Esophagus muscularis mucosa (tissue), 4 donors: Measurements from ENCODE around the gene LAMA3. TPM values are rescaled to one million over a fixed set of nuclear protein-coding genes. Genes with fewer than 3 reads are reported as not detected.

Experiments
- DNase-seq: peaks from one replicate; pipeline ENCODE4 v3.0.0-alpha.2; 2017; ENCODE audit errors: extremely low spot score
- H3K27ac ChIP-seq, 4 donors: fragments of 200-600 bp; sonication (generic); replicated peaks in 1 of 4; 1 replicate in 3 of 4; 2 replicates in 1 of 4; pipeline ENCODE4 v1.5.1; 2016 to 2019; ENCODE audit warnings: mild to moderate bottlenecking in 1 of 4
- H3K27me3 ChIP-seq, 4 donors: fragments of 200-600 bp; sonication (generic); one replicate each; pipeline versions ENCODE4 v1.5.1 to v1.6.0; 2016 to 2019
- H3K36me3 ChIP-seq, 4 donors: fragments of 200-600 bp; sonication (generic); one replicate each; pipeline ENCODE4 v1.5.1; 2016 to 2019
- H3K4me1 ChIP-seq, 4 donors: fragments of 200-600 bp; sonication (generic); one replicate each; pipeline ENCODE4 v1.5.1; 2016 to 2019
- H3K4me3 ChIP-seq, 4 donors: fragments of 200-600 bp; sonication (generic); 1 replicate in 2 of 4; 2 replicates in 2 of 4; pipeline ENCODE4 v1.5.1; 2016 to 2019; ENCODE audit warnings: mild to moderate bottlenecking in 4 of 4, moderate library complexity in 1 of 4
- H3K9me3 ChIP-seq, 4 donors: fragments of 200-600 bp; sonication (generic); 1 replicate in 3 of 4; 2 replicates in 1 of 4; pipeline ENCODE4 v1.5.1; 2016 to 2019
- EP300 ChIP-seq: sonication (generic); formaldehyde crosslinking; IDR thresholded peaks from one replicate; pipeline ENCODE4 v1.6.1; 2017; ENCODE audit warnings: antibody characterized with exemption
- POLR2A ChIP-seq: fragments of 450-650 bp; IDR thresholded peaks from one replicate; pipeline ENCODE4 v1.6.1; 2017; ENCODE audit warnings: antibody characterized with exemption, moderate library complexity, mild to moderate bottlenecking, low read depth
- POLR2AphosphoS5 ChIP-seq, 2 donors: sonication (generic); formaldehyde crosslinking; IDR thresholded peaks; one replicate each; pipeline ENCODE4 v1.6.1; 2017; ENCODE audit warnings: antibody characterized with exemption in 2 of 2
- WGBS: methylation state at CpG from one replicate; pipeline ENCODE4 v1.1.5; 2018; 5-methylcytosine and 5-hydroxymethylcytosine counted together
- intact Hi-C: fragments of 100-400 bp; cut with DNase I; formaldehyde crosslinking; loops from one replicate; pipeline ENCODE4 v1.15.1; 2023
- total RNA-seq, 4 donors: library from RNA; depleted of rRNA; stranded (reverse); fragments of >200 nt; gene quantifications; one replicate each; pipeline versions ENCODE4 v1.1.0 to v1.2.1, GENCODE V29; 2016
- TF ChIP-seq, protein P1 (sequence below), 3 experiments: fragments of 200-600 bp in 2 of 3; fragments of 450-650 bp in 1 of 3; sonication (generic) in 2 of 3; IDR thresholded peaks; one replicate each; pipeline ENCODE4 v1.5.1; 2017 to 2019; ENCODE audit warnings: antibody characterized with exemption in 3 of 3, mild to moderate bottlenecking in 2 of 3, moderate library complexity in 1 of 3

LAMA3 gene
- total RNA-seq, 4 donors from 2014 or later: 7.5 to 12.9 (median 11.7) TPM

DNA sequence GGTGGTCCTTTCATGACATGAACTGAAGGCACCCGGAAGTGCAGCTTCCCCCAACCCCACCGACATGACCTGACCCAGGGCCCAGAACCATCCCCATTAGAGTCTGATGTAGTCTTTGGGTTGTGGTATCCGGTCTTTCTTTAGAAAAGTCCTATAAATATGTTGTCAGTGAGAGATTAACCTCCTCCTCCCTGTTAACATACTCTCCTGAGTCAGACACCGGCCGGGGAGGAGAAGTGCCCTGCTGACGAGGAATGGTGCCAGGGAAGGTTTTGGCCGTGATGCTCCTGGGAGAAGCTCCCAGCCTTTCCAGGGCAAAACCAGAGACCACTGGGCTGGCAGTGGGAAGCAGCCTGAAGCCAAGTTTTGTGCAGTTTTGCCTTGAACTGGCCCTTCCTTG lies 109.0 kb downstream of the LAMA3 start:
- no peak overlapping the region for H3K27ac ChIP-seq
- H3K4me3 ChIP-seq: no peak overlapping the region
- peak; percentile 87 for DNase-seq
- TF ChIP-seq, protein P1, sequence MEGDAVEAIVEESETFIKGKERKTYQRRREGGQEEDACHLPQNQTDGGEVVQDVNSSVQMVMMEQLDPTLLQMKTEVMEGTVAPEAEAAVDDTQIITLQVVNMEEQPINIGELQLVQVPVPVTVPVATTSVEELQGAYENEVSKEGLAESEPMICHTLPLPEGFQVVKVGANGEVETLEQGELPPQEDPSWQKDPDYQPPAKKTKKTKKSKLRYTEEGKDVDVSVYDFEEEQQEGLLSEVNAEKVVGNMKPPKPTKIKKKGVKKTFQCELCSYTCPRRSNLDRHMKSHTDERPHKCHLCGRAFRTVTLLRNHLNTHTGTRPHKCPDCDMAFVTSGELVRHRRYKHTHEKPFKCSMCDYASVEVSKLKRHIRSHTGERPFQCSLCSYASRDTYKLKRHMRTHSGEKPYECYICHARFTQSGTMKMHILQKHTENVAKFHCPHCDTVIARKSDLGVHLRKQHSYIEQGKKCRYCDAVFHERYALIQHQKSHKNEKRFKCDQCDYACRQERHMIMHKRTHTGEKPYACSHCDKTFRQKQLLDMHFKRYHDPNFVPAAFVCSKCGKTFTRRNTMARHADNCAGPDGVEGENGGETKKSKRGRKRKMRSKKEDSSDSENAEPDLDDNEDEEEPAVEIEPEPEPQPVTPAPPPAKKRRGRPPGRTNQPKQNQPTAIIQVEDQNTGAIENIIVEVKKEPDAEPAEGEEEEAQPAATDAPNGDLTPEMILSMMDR (IDR thresholded peaks at IDR 0.05): no peak
- TF ChIP-seq POLR2A (no peak), EP300 (no peak), POLR2AphosphoS5 (IDR thresholded peaks at IDR 0.05) (no peak)
- intact Hi-C loops: no loop called here
- H3K36me3 ChIP-seq: peaks cover 0 to 14% (median 0%) of the 10 kb centered on the region in 4 donors
- no peaks in the 10 kb centered on the region for H3K27me3 ChIP-seq
- WGBS: 67% methylated on average over 7 of the region's 7 CpGs
- no peaks in the 10 kb centered on the region for H3K9me3 ChIP-seq
- H3K4me1 ChIP-seq: no peaks in the 10 kb centered on the region

DNA sequence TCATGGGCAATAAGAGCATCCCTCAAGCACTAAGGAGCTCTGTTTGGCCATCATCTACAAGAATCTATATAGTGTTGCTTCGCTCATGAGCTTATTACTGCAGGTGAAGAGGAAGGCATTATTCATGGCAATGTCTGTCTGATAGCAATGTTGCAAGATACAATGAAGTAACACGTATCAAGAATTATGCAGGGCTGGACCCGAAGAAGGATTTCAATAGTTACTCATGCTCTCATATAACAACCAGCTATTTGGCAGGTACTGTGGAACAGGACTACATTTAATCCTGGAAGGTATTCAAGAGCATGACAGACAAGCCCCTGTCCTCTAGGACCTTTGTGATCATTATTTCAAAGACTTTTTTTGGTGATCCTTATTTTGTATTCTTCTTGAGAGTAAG lies 109.6 kb downstream of the LAMA3 start:
- Histone ChIP-seq H3K4me3 (no peak overlapping the region), H3K36me3 (peaks cover 0 to 10% (median 0%) of the 10 kb centered on the region in 4 donors), H3K9me3 (no peaks in the 10 kb centered on the region), H3K27me3 (no peaks in the 10 kb centered on the region), H3K27ac (no peak overlapping the region), H3K4me1 (no peaks in the 10 kb centered on the region)
- WGBS: 61% methylated on average over 3 of the region's 3 CpGs
- no peak for DNase-seq
- intact Hi-C loops: no loop called here
- TF ChIP-seq EP300 (no peak), POLR2AphosphoS5 (IDR thresholded peaks at IDR 0.05) (no peak), POLR2A (no peak)
- TF ChIP-seq, protein P1 (IDR thresholded peaks at IDR 0.05): no peak

DNA sequence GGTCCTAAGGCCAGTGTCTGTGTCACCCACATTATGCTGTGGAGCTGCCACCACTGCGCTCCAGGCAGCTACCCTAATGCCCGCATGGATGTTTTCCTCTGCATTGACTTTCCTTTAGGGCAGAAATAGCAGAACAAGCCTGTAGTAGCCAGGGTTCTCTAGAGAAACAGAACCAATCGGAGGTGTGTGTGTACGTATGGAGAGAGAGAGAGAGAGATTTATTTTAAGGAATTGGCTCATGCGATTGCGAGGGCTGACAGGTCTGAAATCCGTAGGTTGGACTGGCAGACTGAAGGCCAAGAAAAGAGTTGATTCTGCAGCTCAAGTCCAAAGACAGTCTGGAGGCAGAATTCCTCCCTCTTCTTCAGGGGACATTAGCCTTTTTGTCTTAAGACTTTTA lies 110.3 kb downstream of the LAMA3 start:
- WGBS: 95% methylated on average over 7 of the region's 7 CpGs
- Histone ChIP-seq H3K9me3 (no peaks in the 10 kb centered on the region), H3K36me3 (peaks cover 0 to 9% (median 0%) of the 10 kb centered on the region in 4 donors), H3K4me3 (no peak overlapping the region), H3K27ac (no peak overlapping the region), H3K4me1 (no peaks in the 10 kb centered on the region), H3K27me3 (no peaks in the 10 kb centered on the region)
- peak; percentile 60 for DNase-seq
- no peak for TF ChIP-seq POLR2AphosphoS5 (IDR thresholded peaks at IDR 0.05)
- no peak for TF ChIP-seq POLR2A
- TF ChIP-seq, protein P1 (IDR thresholded peaks at IDR 0.05): no peak
- no peak for TF ChIP-seq EP300
- intact Hi-C loops: no loop called here

DNA sequence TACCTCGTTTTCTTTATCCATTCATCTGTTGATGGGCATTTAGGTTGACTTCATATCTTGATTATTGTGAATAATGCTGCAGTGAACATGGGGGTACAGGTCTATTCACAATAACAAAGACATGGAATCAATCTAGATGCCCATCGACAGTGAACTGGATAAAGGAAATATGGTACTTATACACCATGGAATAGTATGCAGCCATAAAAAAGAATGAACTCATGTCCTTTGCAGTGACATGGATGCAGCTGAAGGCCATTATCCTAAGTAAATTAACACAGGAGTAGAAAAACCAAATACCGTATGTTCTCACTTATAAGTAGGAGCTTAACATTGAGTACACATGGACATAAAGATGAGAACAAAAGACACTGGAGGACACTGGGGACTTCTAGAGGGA lies 111.6 kb downstream of the LAMA3 start:
- H3K27me3 ChIP-seq: no peaks in the 10 kb centered on the region
- TF ChIP-seq POLR2A: no peak
- TF ChIP-seq, protein P1 (IDR thresholded peaks at IDR 0.05): no peak
- no peak for TF ChIP-seq POLR2AphosphoS5 (IDR thresholded peaks at IDR 0.05)
- no peak for TF ChIP-seq EP300
- H3K4me1 ChIP-seq: no peaks in the 10 kb centered on the region
- H3K9me3 ChIP-seq: no peaks in the 10 kb centered on the region
- intact Hi-C loops: no loop called here
- 91% methylated on average over 3 of the region's 3 CpGs for WGBS
- H3K36me3 ChIP-seq: peaks cover 0 to 9% (median 0%) of the 10 kb centered on the region in 4 donors
- H3K27ac ChIP-seq: no peak overlapping the region
- no peak overlapping the region for H3K4me3 ChIP-seq
- DNase-seq: no peak

DNA sequence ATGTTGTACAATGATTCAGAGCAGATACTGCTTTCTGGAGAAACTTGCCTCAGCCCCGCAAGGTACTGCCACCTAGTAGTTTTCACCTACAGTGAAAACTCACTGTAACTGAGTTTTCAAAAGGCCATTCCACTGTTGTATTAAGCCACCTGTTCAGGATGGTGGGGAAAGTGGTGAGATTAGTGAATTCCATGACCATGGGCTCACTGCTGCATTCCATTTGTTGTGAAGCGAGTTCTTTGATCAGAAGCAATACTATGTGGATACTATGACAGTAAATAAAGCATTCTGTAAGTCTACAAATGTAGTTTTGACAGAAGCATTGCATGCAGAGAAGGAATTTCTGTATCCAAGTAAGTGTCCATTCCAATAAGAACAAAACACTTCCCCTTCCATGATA lies 113.6 kb downstream of the LAMA3 start:
- intact Hi-C loops: no loop called here
- TF ChIP-seq EP300: no peak
- no peak for DNase-seq
- Histone ChIP-seq H3K27me3 (no peaks in the 10 kb centered on the region), H3K36me3 (peaks cover 0 to 6% (median 0%) of the 10 kb centered on the region in 4 donors), H3K4me1 (no peaks in the 10 kb centered on the region), H3K9me3 (no peaks in the 10 kb centered on the region), H3K27ac (no peak overlapping the region), H3K4me3 (no peak overlapping the region)
- 93% methylated on average over 2 of the region's 2 CpGs for WGBS
